ENCODE data around the gene CFAP97D1. TPM values are rescaled to one million over a fixed set of nuclear protein-coding genes. Genes with fewer than 3 reads are reported as not detected.

The CFAP97D1 gene
- polyA plus RNA-seq, 2 of the 4 experiments (the other 2 are of a cell fraction) = not detected

- Histone ChIP-seq H3K4me1 (peaks cover 13% of the 10 kb centered on the region), H3K27ac (no peak overlapping the region), H3K4me3 (no peak overlapping the region), H3K9me3 (no peaks in the 10 kb centered on the region), H3K4me2 (no peak overlapping the region)
- DNase-seq (ENCODE audit: low read depth in 1 of 2, low spot score in 1 of 2) = no peak
- TF ChIP-seq HMGXB4 (CRISPR knock-in tag; IDR thresholded peaks at IDR 0.05; ENCODE audit: borderline replicate concordance) = no peak
- no peak for TF ChIP-seq FOSB (CRISPR knock-in tag; IDR thresholded peaks at IDR 0.05)
- no peak for TF ChIP-seq BHLHE40 (IDR thresholded peaks at IDR 0.05; ENCODE audit: low read depth, low read length)
- TF ChIP-seq ESRRA (IDR thresholded peaks at IDR 0.05; ENCODE audit: borderline replicate concordance, low read length) = no peak
- TF ChIP-seq MYC (IDR thresholded peaks at IDR 0.05; ENCODE audit: borderline replicate concordance, low read length) = no peak
- TF ChIP-seq CBX2 (IDR thresholded peaks at IDR 0.05; ENCODE audit: borderline replicate concordance, low read depth) = no peak
- TF ChIP-seq, protein P1, sequence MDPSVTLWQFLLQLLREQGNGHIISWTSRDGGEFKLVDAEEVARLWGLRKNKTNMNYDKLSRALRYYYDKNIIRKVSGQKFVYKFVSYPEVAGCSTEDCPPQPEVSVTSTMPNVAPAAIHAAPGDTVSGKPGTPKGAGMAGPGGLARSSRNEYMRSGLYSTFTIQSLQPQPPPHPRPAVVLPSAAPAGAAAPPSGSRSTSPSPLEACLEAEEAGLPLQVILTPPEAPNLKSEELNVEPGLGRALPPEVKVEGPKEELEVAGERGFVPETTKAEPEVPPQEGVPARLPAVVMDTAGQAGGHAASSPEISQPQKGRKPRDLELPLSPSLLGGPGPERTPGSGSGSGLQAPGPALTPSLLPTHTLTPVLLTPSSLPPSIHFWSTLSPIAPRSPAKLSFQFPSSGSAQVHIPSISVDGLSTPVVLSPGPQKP (IDR thresholded peaks at IDR 0.05; ENCODE audit: low read depth, low read length) = no peak
- no peak for TF ChIP-seq HOXA7 (CRISPR knock-in tag; IDR thresholded peaks at IDR 0.05)
- ATAC-seq = no peak
- POLR2A ChIA-PET = no interaction called here
- CTCF ChIA-PET = interaction anchor here (1.0 to 5.9 kb wide), 6 partner anchors 11 to 67 kb away, joined by 3 to 31 read pairs (median 8); partner anchors contain the start of gene CD300LG
- WGBS (ENCODE audit: missing lambda C conversion rate) = 96% methylated on average over 9 of the region's 9 CpGs
- FAIRE-seq = no peak
These were observed 47.4 kb downstream of the CFAP97D1 start for GRCh38 chr17:43827596-43827995.

- Histone ChIP-seq H3K9me3 (no peaks in the 10 kb centered on the region), H3K4me1 (peaks cover 24% of the 10 kb centered on the region), H3K27ac (no peak overlapping the region), H3K4me2 (no peak overlapping the region), H3K4me3 (no peak overlapping the region)
- TF ChIP-seq BHLHE40 (IDR thresholded peaks at IDR 0.05; ENCODE audit: low read depth, low read length) = no peak
- no peak for TF ChIP-seq MYC (IDR thresholded peaks at IDR 0.05; ENCODE audit: borderline replicate concordance, low read length)
- TF ChIP-seq MAFK (IDR thresholded peaks at IDR 0.05; ENCODE audit: partially characterized antibody) = no peak
- no peak for TF ChIP-seq MAZ (IDR thresholded peaks at IDR 0.05; ENCODE audit: borderline replicate concordance, low read depth, low read length)
- ChIA-PET POLR2A (no interaction called here), CTCF (interaction anchor here (0.7 to 5.9 kb wide), 7 partner anchors 9 to 135 kb away, joined by 3 to 31 read pairs (median 4); partner anchors contain the start of gene CD300LG)
- WGBS (ENCODE audit: missing lambda C conversion rate) = 89% methylated on average over 14 of the region's 14 CpGs
- FAIRE-seq (no peak), DNase-seq (ENCODE audit: low read depth in 1 of 2, low spot score in 1 of 2) (no peak), ATAC-seq (no peak)
These were observed 49.5 kb downstream of the CFAP97D1 start for GRCh38 chr17:43829738-43830137.

GRCh38 chr17:43830510-43831140 lies 50.4 kb downstream of the CFAP97D1 start:
- WGBS (ENCODE audit: missing lambda C conversion rate) = 93% methylated on average over 7 of the region's 7 CpGs
- H3K27ac ChIP-seq = no peak overlapping the region
- no peak overlapping the region for H3K4me2 ChIP-seq
- ATAC-seq = no peak
- H3K9me3 ChIP-seq = no peaks in the 10 kb centered on the region
- H3K4me1 ChIP-seq = peaks cover 24% of the 10 kb centered on the region
- no peak for FAIRE-seq
- no peak for TF ChIP-seq HDAC2 (IDR thresholded peaks at IDR 0.05)
- TF ChIP-seq NPAS2 (CRISPR knock-in tag; IDR thresholded peaks at IDR 0.05; ENCODE audit: borderline replicate concordance) = no peak
- POLR2A ChIA-PET = no interaction called here
- CTCF ChIA-PET = interaction anchor here (0.6 to 5.9 kb wide), 9 partner anchors 8 to 136 kb away, joined by 3 to 31 read pairs (median 4); partner anchors contain the start of gene CD300LG
- no peak for DNase-seq (ENCODE audit: low read depth in 1 of 2, low spot score in 1 of 2)
- no peak overlapping the region for H3K4me3 ChIP-seq

- TF ChIP-seq MAX (IDR thresholded peaks at IDR 0.05) = no peak
- FAIRE-seq = no peak
- Histone ChIP-seq H3K9me3 (no peaks in the 10 kb centered on the region), H3K4me3 (peak overlapping the region; percentile 80), H3K4me2 (peak overlapping the region; percentile 90), H3K27ac (peak overlapping the region; percentile 91 to 98), H3K4me1 (peaks cover 24% of the 10 kb centered on the region)
- no peak for ATAC-seq
- no peak for DNase-seq (ENCODE audit: low read depth in 1 of 2, low spot score in 1 of 2)
- CTCF ChIA-PET = interaction anchor here (0.6 to 5.9 kb wide), 7 partner anchors 10 to 392 kb away, joined by 3 to 31 read pairs (median 4); partner anchors contain the start of genes CD300LG and MPP2
- WGBS (ENCODE audit: missing lambda C conversion rate) = 90% methylated on average over 8 of the region's 8 CpGs
- POLR2A ChIA-PET = no interaction called here
These were observed 51.4 kb downstream of the CFAP97D1 start for GRCh38 chr17:43831633-43832032.

Data from A549 (cell line).